HepG2 (cell line): ENCODE measurements around the gene COL2A1. TPM values are rescaled to one million over a fixed set of nuclear protein-coding genes. Genes with fewer than 3 reads are reported as not detected.

Experiments
- ATAC-seq: fragments of 200-7000 bp; cut with Tn5 transposase; 3 replicates; pipeline ENCODE4 v1.9.1; 2020; ENCODE audit warnings: mild to moderate bottlenecking, moderate library complexity
- BruUV-seq: library from RNA; stranded (reverse); fragments of 400-500 nt; replicated peaks from 2 replicates; lab custom pipeline; 2021; lab: Mats Ljungman, UMichigan
- CTCF ChIA-PET: fragments of 300-600 bp; formaldehyde crosslinking; extraction: SDS; loops from one replicate; lab custom pipeline; 2021; ENCODE audit warnings: low total read pairs, inconsistent platforms, low intra/inter-chr PET ratio; lab: Yijun Ruan, JAX
- POLR2A ChIA-PET: fragments of 350-600 bp; sonication (Branson Sonifier 250); formaldehyde crosslinking; loops from one replicate; lab custom pipeline; 2020; ENCODE audit warnings: antibody characterized with exemption, inconsistent platforms; lab: Yijun Ruan, JAX
- DNase-seq: peaks from one replicate; pipeline ENCODE4 v3.0.0-alpha.2; 2015; ENCODE audit warnings: low spot score
- FAIRE-seq: peaks from 3 replicates; lab custom pipeline; 2011; peaks lifted over from hg19 to GRCh38; lab: Jason Lieb, UNC
- H2AFZ ChIP-seq: one replicate; pipeline ENCODE4 v1.6.1; 2011; ENCODE audit warnings: low read length, inconsistent platforms
- H3K27ac ChIP-seq: fragments of 300-600 bp; 3 replicates; pipeline ENCODE4 v1.8.0; 2011; ENCODE audit warnings: mixed run types, mild to moderate bottlenecking, mixed read lengths, low read length, inconsistent platforms; ENCODE audit not compliant: insufficient read depth; ENCODE audit errors: extremely low read length
- H3K27me3 ChIP-seq, 2 experiments: fragments of 200-600 bp in 1 of 2; 2 replicates in 1 of 2; 3 replicates in 1 of 2; pipeline versions ENCODE4 v1.6.0 to v1.8.0; 2011; ENCODE audit warnings: low read length in 2 of 2, mild to moderate bottlenecking in 2 of 2, moderate library complexity in 2 of 2, inconsistent platforms in 1 of 2; ENCODE audit not compliant: insufficient read depth in 2 of 2, control insufficient read depth in 1 of 2
- H3K36me3 ChIP-seq, 2 experiments: fragments of 200-600 bp in 1 of 2; replicated peaks in 1 of 2; 2 replicates in 1 of 2; 3 replicates in 1 of 2; pipeline versions ENCODE4 v1.5.1 to v1.8.0; 2011; ENCODE audit warnings: low read length in 2 of 2, inconsistent platforms in 1 of 2; ENCODE audit not compliant: insufficient read depth in 2 of 2, control insufficient read depth in 1 of 2
- H3K4me1 ChIP-seq: 2 replicates; pipeline ENCODE4 v1.5.1; 2012; ENCODE audit warnings: low read length, inconsistent platforms; ENCODE audit not compliant: insufficient read depth
- H3K4me2 ChIP-seq: 2 replicates; pipeline ENCODE4 v1.6.0; 2011; ENCODE audit warnings: low read depth, low read length, inconsistent platforms
- H3K4me3 ChIP-seq, 3 experiments: fragments of 200-600 bp in 1 of 3; sonication (generic), shearing (Covaris generic) in 1 of 3; replicated peaks in 1 of 3; 2 replicates each; pipeline ENCODE4 v1.5.1; 2011 to 2016; ENCODE audit warnings: low read length in 3 of 3, inconsistent platforms in 2 of 3, low read depth in 2 of 3, mild to moderate bottlenecking in 2 of 3, control low read depth in 1 of 3, mixed read lengths in 1 of 3; ENCODE audit not compliant: insufficient read depth in 1 of 3
- H3K79me2 ChIP-seq: one replicate; pipeline ENCODE4 v1.6.1; 2011; ENCODE audit warnings: low read length, inconsistent platforms; ENCODE audit not compliant: insufficient read depth
- H3K9ac ChIP-seq: 2 replicates; pipeline ENCODE4 v1.6.0; 2011; ENCODE audit warnings: mild to moderate bottlenecking, low read depth, low read length, inconsistent platforms; ENCODE audit not compliant: insufficient read depth
- H3K9me3 ChIP-seq: 2 replicates; pipeline ENCODE4 v1.5.1; 2012; ENCODE audit warnings: mild to moderate bottlenecking, low read length
- H4K20me1 ChIP-seq: 2 replicates; pipeline ENCODE4 v1.6.0; 2011; ENCODE audit warnings: inconsistent platforms, mild to moderate bottlenecking, low read length, moderate library complexity; ENCODE audit not compliant: insufficient read depth
- ATF2 ChIP-seq: sonication (generic); formaldehyde crosslinking; IDR thresholded peaks from 2 replicates; pipeline ENCODE4 v1.4.0; 2020; ENCODE audit warnings: missing genetic modification reagents
- ATF6 ChIP-seq: sonication (generic); formaldehyde crosslinking; conservative IDR thresholded peaks from 2 replicates; pipeline ENCODE4 v1.4.0; 2020; ENCODE audit warnings: missing genetic modification reagents
- HNF1A ChIP-seq, 2 experiments: sonication (generic) in 1 of 2; formaldehyde crosslinking in 1 of 2; IDR thresholded peaks; 2 replicates each; pipeline versions ENCODE4 v1.4.0 to v1.6.1; 2016 to 2020; ENCODE audit warnings: borderline replicate concordance in 1 of 2, low read depth in 1 of 2, mild to moderate bottlenecking in 1 of 2, missing genetic modification reagents in 1 of 2
- PAF1 ChIP-seq: IDR thresholded peaks from 2 replicates; pipeline ENCODE4 v1.6.1; 2016; ENCODE audit warnings: missing genetic modification reagents, missing compliant biosample characterization
- RCOR2 ChIP-seq: IDR thresholded peaks from 2 replicates; pipeline ENCODE4 v1.6.1; 2016; ENCODE audit warnings: missing biosample characterization, missing genetic modification reagents
- UBTF ChIP-seq: sonication (generic); formaldehyde crosslinking; IDR thresholded peaks from 2 replicates; pipeline ENCODE4 v1.4.0; 2020; ENCODE audit warnings: mild to moderate bottlenecking, missing genetic modification reagents
- USF2 ChIP-seq, 2 experiments: sonication (generic) in 1 of 2; formaldehyde crosslinking in 1 of 2; IDR thresholded peaks; 2 replicates each; pipeline versions ENCODE4 v1.5.1 to v1.6.1; 2011 to 2020; ENCODE audit warnings: borderline replicate concordance in 1 of 2, low read depth in 1 of 2, low read length in 1 of 2, mild to moderate bottlenecking in 1 of 2, missing genetic modification reagents in 1 of 2, moderate library complexity in 1 of 2
- WGBS: methylation state at CpG from one replicate; pipeline ENCODE4 v1.1.6; 2017; ENCODE audit warnings: low lambda C conversion rate; 5-methylcytosine and 5-hydroxymethylcytosine counted together
- in situ Hi-C: cut with HindIII; loops from 2 replicates; pipeline ENCODE4 v1.10.0; 2017; ENCODE audit warnings: low pct_unique_long_range_greater_than_20kb; ENCODE audit not compliant: extremely low pct_ligation_motif_present
- intact Hi-C: fragments of 100-400 bp; cut with micrococcal nuclease; formaldehyde crosslinking; loops from one replicate; pipeline ENCODE4 v1.10.0; 2022; ENCODE audit not compliant: unreplicated experiment
- polyA plus RNA-seq, 8 experiments: library from polyadenylated mRNA; depleted of rRNA in 3 of 8; stranded (reverse) in 7 of 8; unstranded in 1 of 8; fragments of >200 nt; fragmentation: Illumina TruSeq in 4 of 8; extraction: Trizol in 4 of 8; gene quantifications; 2 replicates each; pipeline versions ENCODE4 v1.2.1 to v1.2.3, GENCODE V29; 2011 to 2016; ENCODE audit warnings: low read depth in 4 of 8, missing spikeins in 1 of 8, mixed read lengths in 1 of 8; ENCODE audit not compliant: insufficient read depth in 1 of 8
- total RNA-seq, 5 experiments: library from RNA; depleted of rRNA; stranded (reverse); fragments of >200 nt; fragmentation: Illumina TruSeq; extraction: Trizol; gene quantifications; 2 replicates each; pipeline ENCODE4 v1.2.3, GENCODE V29; 2016; ENCODE audit warnings: low read depth in 1 of 5

COL2A1 gene
- total and polyA plus RNA-seq, 2 of the 13 experiments (the other 11 are each of a cell fraction or from before 2014, with no cell fraction given), result 7.4 to 38.3 TPM

- ATAC-seq, result no peak
- FAIRE-seq, result no peak
- H3K79me2 ChIP-seq, result no peaks in the 10 kb centered on the region
- no peaks in the 10 kb centered on the region for H3K27me3 ChIP-seq
- no peaks in the 10 kb centered on the region for H3K4me1 ChIP-seq
- H3K27ac ChIP-seq, result no peak overlapping the region
- ChIA-PET CTCF (no interaction called here), POLR2A (no interaction called here)
- no peaks in the 10 kb centered on the region for H4K20me1 ChIP-seq
- H3K4me2 ChIP-seq, result no peak overlapping the region
- H3K9me3 ChIP-seq, result no peaks in the 10 kb centered on the region
- H3K9ac ChIP-seq, result no peak overlapping the region
- peaks cover 8 to 28% of the 10 kb centered on the region in 2 experiments; a peak in 3 of 5 replicates for H3K36me3 ChIP-seq
- no peak for DNase-seq
- intact Hi-C loops, result no loop called here
- H2AFZ ChIP-seq, result no peak overlapping the region
- H3K4me3 ChIP-seq, result no peak overlapping the region
- in situ Hi-C loops, result no loop called here
- WGBS, result 95% methylated on average over 2 of the region's 2 CpGs
- TF ChIP-seq USF2 (IDR thresholded peaks at IDR 0.05; ENCODE audit: low read depth, low read length), result no peak
- TF ChIP-seq USF2 (CRISPR knock-in tag; IDR thresholded peaks at IDR 0.05; ENCODE audit: borderline replicate concordance), result no peak
- no peak for TF ChIP-seq UBTF (CRISPR knock-in tag)
- no peak for TF ChIP-seq ATF2 (CRISPR knock-in tag)
- no peak for TF ChIP-seq ATF6 (CRISPR knock-in tag)
- no peak for TF ChIP-seq RCOR2 (CRISPR knock-in tag)
- no peak for TF ChIP-seq HNF1A (IDR thresholded peaks at IDR 0.05; ENCODE audit: low read depth)
- TF ChIP-seq HNF1A (CRISPR knock-in tag; IDR thresholded peaks at IDR 0.05; ENCODE audit: borderline replicate concordance), result no peak
- no peak for TF ChIP-seq PAF1 (CRISPR knock-in tag)
- no TSS peak for BruUV-seq
Measured at GRCh38 chr12:48051681-48052080, 47.4 kb upstream of the COL2A1 start.
